OCI-M1 (cell line): ENCODE data around the gene LRRC26.

Experiments
- DNase-seq: peaks from one replicate; lab custom pipeline; 2025; lab: John Stamatoyannopoulos, UW

The LRRC26 gene

DNA sequence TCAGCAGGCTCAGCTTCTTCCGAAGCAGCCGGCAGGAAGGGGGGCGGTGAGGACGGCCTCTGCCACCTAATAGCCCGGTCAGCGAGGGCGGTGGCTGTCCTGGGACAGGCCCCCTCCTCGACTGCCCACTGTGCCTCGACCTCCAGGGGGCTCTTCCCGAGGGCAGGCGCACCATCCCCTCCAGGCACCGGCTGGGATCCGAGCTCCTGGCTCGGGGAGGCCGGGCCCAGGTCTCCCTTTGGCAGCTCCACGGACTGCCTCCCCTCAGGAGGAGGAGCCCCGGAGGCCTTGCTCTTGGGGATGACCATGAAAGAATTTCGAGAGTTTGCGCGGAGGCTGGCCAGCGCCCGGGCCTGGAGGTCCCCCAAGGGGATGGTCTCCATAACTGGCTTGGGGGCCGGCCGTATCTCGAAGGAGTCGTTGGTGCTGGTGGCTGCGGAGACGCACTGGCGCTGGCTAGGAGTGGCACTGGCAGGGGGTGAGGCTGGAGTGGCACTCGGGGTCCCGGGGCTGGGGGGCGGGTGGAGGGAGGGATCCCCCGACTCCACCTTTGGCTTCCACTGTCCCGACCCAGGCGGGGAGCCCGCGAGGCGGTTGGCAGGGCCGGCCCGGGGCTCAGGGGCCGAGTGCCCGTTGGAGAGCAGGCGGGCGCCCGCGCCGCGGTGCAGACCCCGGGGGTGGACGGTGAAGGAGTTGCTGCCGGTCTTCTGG lies 29.7 kb upstream of the LRRC26 start:
- no peak for DNase-seq

DNA sequence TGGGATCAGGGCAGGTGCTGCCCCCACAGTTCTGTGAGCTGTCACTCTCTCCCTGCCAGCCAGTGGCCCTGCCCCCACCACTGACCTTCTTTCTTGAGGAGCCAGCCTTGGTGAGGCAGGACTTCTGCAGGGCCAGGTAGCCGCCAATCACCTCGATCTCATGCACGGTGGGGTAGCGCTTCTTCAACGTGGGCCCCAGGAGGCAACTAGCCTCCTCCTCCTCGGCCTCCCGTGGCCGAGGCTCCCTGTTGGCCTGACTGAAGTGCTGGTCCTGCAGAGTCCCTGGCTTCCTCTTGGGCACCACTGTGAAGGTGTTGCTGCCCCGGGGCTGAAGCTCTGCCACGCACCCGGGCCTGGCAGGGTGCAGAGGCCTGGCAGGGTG lies 29.0 kb upstream of the LRRC26 start:
- DNase-seq = no peak

DNA sequence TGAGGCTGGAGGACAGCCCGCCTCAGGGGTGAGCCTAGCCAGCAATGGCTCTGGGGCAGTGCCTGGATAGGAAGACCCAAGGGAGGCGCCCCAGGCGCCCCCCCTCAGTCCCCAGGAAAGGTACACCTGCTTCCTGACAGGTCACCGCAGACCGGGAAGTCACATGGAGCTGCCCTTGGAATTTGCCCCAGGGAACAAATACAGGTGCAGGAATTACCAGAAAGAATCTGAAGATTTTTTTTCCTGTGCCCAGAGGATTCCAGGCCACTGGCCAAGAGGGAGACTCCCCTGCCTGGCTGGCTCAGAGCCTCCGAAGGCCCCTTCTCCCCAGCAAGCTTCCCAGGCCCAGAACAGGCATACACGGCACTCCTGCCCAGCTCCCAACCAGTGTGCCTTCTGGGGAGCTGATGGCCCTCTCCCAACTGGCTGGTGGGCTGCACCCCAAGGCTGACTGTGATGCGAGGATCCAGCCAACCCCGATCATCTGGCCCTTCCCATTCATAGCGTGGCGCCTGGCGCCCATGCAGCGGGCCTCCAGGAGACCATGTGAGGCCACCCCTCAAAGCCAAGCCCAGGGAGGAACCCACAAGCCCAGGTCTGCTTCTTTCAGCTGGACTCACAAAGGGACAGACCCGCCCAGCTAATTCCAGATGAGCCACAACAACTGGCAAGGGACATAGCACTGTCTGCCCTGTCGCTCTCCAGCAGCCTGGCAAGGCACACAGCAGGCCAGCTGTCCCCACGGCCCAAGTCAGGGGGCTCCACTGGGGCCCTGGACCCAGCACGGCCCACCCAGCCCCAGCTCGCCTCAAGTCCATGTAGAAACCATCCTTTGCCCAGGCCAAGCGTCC lies 28.4 kb upstream of the LRRC26 start:
- DNase-seq = no peak

DNA sequence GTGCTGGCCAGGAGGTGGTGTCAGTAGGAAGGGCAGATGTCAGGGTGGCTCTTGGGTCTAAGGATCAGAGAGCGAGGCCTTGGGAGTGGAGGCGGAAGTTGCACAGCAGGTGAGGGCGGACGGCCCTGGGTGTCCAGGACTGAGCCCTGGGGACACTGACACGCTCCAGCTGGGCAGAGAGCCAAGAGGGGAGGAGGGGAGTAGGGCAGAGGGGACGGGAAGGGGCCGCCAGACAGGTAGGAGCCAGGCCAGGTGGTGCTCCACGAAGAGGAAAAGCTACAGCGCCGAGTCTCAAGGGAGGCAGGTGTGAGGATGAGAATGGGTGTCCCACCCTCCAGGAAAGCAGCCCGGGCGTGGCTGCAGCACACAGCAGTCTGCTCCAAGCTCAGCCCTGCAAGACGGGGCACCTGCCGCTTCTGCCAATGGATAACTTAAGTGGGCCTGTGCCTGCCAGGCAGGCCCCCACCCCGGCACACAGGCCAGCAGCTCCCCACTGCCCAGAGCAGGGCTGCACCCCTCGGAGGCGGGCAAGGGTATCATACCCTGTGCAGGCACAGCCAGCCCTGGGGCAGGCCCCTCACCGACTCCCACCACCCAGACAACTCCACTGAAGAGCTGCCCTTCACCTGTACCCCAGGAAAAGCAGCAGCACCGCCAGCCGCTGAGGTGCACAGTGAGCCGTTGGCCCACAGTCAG lies 25.8 kb upstream of the LRRC26 start:
- no peak for DNase-seq

DNA sequence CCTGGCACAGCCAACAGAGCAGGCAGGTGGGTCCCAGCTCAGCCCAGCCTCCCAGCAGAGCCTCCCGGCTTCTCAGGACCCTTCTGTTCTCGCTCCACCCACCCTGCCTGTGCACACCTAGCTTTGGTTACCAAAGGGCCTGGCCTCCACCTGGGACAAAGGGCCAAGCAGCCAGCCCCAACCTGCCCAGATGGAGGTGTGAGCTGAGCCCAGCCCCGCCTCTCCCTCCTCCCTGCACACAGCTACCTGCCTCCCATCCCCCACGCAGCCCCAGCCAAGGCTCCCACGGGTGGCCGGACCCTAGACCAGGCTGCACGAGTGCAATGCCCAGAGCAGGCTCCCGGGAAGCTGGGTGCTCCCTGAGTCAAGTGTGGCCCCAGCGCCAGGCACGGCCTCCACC lies 25.1 kb upstream of the LRRC26 start:
- DNase-seq = no peak

DNA sequence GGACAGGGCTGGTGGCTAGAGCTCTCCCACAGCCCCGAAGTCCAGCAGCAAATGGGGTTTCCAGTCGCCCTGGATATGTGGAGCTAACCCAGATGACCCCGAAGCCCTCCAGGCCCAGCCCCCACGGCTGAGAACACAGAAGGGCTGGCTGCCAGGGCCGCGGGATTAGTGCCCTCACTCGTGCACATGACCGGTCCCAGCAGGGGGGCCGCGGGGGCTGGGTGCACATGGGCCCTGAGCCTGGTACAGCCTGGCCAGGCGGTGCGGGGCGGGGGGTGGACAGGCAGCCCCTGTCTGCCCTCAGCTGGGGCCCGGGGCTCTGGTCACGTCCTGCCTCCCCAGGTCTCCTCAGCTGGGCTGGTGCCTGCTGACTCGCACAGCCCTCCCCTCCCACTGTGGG lies 24.5 kb upstream of the LRRC26 start:
- DNase-seq = no peak

DNA sequence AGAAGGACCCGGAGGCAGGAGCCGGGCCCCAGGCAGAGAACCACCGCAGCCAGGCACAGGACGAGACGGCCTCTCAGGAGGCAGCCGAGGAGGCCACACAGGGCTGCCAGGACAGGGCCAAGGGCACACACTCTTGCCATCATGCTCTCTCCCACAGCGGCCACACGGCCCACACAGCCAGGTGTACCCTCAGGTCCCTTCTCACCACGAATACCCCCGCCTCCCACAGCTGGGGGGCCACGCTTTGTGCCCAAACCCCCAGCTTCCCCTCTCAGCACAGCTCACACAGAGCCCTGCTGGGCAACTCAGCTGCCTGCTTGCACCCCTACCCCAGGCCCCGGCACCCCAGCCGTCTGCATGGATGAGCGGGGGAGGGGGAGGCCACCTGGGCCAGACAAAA lies 23.9 kb upstream of the LRRC26 start:
- DNase-seq = no peak

DNA sequence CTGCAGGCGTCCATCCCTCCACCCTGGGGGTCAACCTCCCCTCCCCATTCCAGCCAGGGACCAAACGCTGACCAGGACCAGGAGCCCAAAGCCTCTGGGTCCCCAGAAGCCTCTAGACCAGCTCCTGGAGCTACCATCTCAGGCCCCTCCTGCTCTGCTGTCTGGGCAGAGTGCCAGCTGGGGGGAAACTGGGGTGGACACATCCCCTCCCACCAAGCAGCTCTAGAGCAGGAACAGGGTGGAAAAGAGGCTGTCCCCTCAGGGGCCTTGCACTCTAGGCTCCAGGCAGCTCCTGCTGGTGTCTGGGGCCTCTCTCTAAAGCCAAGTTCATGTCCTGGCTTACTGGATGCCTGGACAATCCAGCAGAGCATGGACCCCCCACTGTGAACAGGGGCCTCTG lies 23.0 kb upstream of the LRRC26 start:
- no peak for DNase-seq

DNA sequence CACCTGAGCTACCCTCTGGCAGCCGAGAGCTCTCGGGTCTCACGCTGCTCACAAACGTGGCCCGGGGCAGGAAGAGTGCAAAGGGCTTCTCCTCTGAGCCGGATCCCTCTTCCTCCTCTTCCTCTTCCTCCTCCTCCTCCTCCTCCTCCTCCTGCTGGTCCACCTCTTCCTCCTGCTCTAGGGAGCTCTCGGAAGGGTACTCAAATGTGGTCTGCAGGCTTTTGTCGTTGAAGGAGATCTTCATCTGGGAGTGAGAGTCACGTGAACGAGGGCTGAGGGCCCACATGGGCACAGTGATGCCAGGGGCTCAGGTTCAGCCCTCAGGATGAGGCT lies 22.6 kb upstream of the LRRC26 start:
- no peak for DNase-seq

DNA sequence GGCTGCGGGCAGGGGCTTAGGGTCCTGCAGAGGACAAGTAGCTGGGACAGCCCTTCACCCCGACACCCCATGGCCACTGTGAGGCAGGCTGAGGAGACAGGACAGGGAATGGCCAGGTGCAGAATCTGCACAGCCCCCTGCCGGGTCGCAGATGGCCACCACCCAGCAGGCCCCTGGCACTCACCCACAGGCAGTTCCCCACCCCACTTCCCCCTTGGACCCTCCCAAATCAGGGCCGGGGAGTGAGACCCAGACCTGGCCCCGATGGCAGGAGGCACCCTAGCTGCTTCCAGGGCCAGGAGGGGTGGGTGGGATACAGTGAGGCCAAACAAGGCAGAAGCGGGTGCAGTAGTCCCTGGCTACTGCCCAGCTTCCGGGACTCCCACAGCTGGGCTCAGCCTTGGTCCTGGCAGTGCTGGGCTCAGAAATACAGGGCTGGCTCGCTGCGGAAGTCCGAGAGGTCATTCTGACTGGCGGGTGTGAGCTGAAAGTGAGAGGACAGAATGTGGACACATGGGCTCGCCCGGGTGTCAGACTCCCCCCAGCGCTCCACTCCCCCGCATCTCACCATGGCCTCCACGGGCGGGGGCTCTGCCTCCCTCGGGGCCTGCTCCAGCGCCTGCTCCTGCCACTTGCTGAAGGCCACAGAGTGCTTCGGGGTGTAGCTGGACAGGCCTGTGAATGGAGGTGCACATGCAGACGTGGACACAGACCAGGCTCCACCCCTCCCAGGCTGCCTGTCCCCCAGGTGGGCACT lies 22.0 kb upstream of the LRRC26 start:
- no peak for DNase-seq

DNA sequence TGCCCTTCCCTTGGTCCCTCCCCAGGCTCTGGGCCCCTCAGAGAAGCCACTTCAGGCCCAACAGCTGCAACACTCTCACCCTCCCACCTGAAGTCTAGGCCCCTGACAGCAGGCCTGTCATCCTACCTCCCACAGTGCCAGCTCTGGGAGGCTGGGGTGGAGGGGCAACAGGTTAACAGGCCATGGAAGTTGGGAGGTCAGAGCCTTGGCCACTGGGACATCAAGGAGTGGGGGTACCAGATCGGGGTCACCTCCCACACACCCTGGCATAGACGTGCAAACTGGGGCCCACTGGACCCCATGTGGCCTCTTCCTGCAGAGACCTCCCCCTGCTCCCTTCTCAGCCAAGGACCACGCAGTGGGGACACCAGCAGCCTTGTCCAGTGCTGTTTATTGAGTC lies 21.4 kb upstream of the LRRC26 start:
- no peak for DNase-seq

DNA sequence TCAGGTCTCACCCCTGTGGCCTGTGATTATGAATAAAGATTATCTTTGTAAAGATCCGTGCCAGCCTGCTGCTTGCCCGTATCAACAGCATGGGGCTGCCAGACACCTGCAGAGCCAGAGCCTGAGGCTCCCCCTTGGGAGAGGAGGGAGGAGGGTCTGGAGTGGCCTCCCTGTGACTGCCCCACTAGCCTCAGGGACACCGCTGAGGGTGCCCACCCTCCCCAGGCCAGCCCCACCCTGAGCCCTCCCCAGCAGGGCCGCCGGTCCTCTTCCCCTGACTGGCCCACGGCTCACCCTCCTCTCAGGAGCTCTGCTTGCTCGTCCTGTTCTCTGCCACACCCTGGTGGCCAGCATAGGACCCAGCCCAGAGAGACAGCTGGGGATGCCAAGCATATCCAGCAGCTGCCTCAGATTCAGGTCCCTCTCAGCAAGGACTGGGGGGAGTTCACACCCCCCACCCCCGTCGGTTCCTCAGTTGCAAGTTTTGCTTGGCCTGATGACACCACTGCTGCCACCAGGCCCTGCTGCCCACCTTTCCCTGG lies 20.5 kb upstream of the LRRC26 start:
- no peak for DNase-seq

DNA sequence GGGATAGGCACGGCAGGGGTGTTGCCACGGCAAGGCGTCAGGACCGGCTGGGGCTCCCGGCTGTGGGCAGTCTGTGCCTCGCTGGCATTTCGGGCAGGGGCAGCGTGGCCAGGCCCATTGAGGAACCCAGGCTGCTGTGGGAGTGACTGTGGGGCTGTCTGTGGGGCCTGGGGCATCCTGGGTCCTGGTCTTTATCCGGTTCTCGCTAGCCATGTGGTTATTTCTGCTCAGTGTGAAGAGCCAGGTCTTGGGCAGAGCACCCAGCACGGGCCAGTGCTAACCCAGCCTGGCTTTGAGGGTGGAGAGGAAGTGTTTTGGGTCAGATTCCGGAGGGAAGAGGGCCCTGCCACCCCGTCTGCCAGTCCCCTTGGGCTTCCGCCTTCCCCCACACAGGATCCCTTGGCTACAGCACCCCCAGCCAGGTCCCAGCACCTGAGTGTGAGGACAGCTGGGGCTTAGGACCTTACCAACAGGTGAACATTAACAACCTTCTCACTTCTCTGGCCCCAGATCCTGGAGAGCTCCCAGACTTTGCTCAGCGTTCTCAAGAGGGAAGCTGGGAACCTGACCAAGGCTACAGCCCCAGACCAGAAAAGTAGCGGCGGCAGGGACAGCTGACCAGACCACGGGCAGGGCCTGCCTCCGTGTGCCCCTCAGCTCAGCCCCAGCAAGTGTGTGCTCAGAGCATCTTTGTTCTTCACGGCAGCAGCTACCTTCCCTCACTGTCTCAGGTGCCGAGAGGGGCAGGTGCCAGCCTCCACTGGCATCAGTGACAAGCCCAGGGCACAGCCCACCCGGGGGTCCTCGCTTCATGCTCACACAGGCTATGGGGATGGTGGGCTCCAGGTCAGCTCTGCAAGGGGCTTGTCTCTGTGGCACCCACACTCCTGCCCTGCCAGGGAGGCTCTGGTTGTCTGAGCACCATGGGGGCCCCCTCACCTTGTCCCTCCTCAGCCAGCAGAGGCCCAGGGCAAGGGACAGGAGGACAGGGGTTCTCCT lies 19.7 kb upstream of the LRRC26 start:
- DNase-seq = no peak

DNA sequence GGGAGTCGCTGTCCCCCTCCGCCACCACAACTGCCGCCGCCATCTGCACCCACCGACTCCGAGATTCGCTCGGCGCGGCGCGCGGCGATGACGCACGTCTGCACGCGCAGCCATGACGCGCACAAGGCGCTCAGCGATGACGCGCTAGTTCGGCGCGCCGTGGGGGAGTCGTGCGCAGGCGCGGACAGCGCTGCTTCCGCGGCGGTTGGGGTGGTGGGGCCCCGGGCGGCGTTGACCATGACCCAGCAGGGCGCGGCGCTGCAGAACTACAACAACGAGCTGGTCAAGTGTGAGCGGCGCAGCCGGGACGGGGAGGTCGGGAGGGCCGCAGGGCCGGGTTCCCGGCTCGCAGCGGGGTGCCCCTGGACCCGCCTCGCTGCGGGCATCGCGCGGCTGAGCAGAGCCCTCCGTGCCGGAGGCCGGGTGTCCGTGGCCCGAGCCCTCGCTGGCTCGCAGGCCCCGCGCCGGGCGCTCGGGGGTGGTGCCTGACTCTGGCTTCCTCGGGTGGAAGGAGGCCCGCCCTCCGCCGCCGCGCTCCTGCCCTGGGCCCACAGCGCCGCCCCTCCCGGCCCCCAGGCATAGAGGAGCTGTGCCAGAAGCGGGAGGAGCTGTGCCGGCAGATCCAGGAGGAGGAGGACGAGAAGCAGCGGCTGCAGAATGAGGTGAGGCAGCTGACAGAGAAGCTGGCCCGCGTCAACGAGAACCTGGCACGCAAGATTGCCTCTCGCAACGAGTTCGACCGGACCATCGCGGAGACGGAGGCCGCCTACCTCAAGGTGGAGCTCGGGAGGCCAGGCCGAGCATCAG lies 18.8 kb upstream of the LRRC26 start, which contains the start of the genes ANAPC2 and SSNA1:
Gene ANAPC2 (minus strand): TSS at position 71 of the 807 bp plus-strand sequence. CDS start 28 bp downstream, at position 43.
Gene SSNA1 (plus strand): TSS at position 187 of the 807 bp plus-strand sequence. CDS start 51 bp downstream, at position 238.
- DNase-seq = peak; percentile 97

DNA sequence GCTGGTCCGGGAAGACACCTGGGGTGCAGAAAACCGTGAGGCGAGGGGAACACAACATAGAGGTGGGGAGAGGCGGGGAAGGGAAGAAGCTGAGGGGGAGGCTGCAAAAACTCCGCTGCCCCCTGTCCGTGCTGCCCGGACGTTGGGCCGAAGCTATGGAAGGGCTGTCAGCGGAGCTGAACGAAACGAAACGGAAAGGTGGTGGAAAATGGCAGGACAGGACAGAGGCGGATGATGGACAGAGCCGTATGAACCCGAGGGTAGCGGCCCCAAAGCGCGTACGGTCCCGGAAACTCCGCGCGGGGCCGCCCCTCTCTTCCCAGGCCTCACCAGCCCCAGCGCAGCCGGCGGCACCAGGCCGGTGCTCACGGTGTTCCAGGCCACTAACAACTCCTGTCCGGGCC lies 18.2 kb upstream of the LRRC26 start:
- DNase-seq = no peak

DNA sequence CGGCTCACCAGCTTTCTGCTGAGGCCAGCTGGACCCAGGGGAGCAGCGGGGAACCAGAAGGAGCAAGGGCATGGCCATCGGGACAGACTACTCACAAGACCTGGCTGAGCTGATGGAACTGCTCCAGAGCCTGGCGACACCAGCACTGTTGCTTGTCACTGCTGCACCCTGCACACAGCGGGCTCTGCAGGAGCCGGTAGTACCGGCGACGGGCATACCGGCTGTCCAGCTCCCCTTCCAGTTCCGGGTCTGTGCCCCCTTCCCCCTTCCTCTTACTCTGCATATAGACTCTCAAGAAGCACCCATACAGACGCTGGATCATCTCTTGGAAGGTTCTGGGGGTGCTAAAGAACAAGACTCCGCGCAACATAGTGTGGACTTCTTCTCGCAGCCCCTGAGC lies 17.5 kb upstream of the LRRC26 start:
- no peak for DNase-seq

DNA sequence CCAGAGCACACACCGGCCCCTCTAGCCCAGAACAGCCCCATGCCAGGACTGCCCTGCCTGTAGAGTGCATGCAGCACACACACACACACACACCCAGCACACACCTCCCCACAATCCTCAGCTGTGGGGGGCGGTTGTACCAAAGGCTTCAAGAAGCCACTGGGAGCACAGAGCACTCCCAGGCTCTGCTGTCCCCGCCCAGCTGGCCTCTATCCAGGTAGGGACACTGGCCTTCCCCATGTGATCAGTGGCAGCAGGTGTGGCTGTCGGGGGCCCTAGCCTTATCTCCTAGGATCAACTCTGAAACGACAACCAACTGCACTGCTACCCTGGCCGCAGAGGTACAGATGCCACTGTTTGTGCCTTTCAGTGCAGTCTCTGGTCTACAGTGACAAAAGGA lies 16.5 kb upstream of the LRRC26 start:
- DNase-seq = no peak

DNA sequence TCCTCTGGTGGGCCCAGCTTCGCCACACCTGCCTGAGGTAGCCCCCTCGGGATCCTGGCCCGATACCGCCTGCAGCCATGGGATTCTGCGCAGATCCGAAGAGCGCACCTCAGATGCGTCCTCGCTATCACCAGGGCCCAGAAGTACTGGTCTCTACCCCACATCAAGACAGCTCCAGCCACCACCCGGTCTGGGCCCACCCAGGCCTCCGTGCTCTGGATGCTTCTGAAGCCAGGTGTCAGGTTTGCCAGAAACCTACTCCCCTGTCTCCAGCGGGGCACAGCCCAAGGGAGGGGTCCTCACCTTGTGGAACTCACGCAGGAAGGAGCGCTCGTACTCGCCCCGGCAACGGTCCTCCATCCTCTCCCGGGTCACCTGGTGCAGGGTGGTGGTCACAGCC lies 16.1 kb upstream of the LRRC26 start:
- no peak for DNase-seq

DNA sequence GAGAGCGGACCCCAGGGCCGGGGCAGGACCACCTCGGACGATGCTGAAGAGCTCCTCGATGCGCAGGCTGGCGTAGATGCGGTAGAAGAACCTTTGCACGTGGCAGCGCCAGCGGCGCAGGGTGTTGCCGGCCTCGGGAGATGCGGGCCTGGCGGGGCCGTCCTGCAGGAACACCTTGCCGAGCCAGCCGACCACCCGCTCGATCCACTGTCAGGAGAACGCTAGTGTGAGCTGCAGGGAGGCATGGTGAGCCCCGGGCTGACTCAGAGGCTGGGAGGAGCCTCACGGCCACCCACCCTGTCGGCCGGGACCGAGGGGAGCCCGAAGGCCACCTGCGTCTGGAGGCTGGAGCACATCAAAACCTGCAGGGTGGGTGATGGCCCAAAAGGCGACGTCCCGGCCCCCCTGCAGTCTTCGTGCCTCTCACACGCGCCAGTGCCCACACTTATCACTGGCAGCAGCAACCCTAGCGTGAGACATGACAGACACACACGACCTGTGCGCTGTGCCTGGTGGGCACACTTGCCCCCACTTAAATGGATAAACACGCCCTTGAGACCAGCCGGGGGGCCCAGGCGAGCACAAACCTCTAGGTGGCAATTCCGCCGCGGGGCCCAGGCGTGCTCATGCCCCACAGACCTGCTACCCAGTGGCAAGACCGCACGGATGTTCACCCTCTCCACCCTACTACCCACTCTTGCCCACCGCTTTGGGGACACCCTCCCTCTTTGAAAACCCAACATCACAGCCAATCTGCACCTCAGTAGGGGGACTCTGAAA lies 15.2 kb upstream of the LRRC26 start:
- DNase-seq = no peak
